SK-N-SH treated with all-trans-retinoic acid at 6 μM for 48 hours (cell line): ENCODE data around the gene ZC3H10.
A peak's percentile ranks its signal among the peaks of the same experiment; 100 is the strongest.
"Not testable (repeated sequence)": the region's sequence is repeated elsewhere in the genome, so short reads cannot be mapped to it uniquely, and the experiment has no call there.

Source experiments
- ATAC-seq: fragments of 200-7000 bp; cut with Tn5 transposase; 3 replicates; pipeline ENCODE4 v1.9.1; 2020; ENCODE audit warnings: mild to moderate bottlenecking, moderate library complexity
- ARNTL ChIP-seq: fragments of 450-650 bp; formaldehyde crosslinking; IDR thresholded peaks from 2 replicates; pipeline ENCODE4 v1.5.0; 2020; ENCODE audit warnings: low read depth, mild to moderate bottlenecking, moderate library complexity, borderline replicate concordance
- ESRRG ChIP-seq: fragments of 250-450 bp; sonication (Bioruptor Pico); IDR thresholded peaks from 2 replicates; pipeline ENCODE4 v1.6.1; 2021; ENCODE audit warnings: mild to moderate bottlenecking
- ISL1 ChIP-seq: fragments of 250-450 bp; sonication (Bioruptor Pico); IDR thresholded peaks from 2 replicates; pipeline ENCODE4 v2.1.2; 2022; ENCODE audit warnings: mild to moderate bottlenecking, moderate library complexity
- OSR1 ChIP-seq: fragments of 250-450 bp; sonication (Bioruptor Pico); IDR thresholded peaks from 2 replicates; pipeline ENCODE4 v1.8.0; 2022; ENCODE audit warnings: moderate library complexity, mild to moderate bottlenecking, inconsistent platforms
- SNAI2 ChIP-seq: fragments of 250-450 bp; sonication (Bioruptor Pico); IDR thresholded peaks from 2 replicates; pipeline ENCODE4 v1.5.0; 2020; ENCODE audit warnings: mild to moderate bottlenecking, moderate library complexity
- TOX ChIP-seq: fragments of 250-450 bp; sonication (Bioruptor Pico); IDR thresholded peaks from 2 replicates; pipeline ENCODE4 v1.8.0; 2021; ENCODE audit warnings: mild to moderate bottlenecking, moderate library complexity, borderline replicate concordance
- ZC3H10 ChIP-seq: fragments of 250-450 bp; sonication (Bioruptor Pico); IDR thresholded peaks from 2 replicates; pipeline ENCODE4 v1.5.1; 2021; ENCODE audit warnings: mild to moderate bottlenecking, moderate library complexity
- ZFP3 ChIP-seq: fragments of 250-450 bp; sonication (Bioruptor Pico); IDR thresholded peaks from 2 replicates; pipeline ENCODE4 v1.5.0; 2020; ENCODE audit warnings: mild to moderate bottlenecking, moderate library complexity
- ZFP30 ChIP-seq: fragments of 450-650 bp; formaldehyde crosslinking; IDR thresholded peaks from 2 replicates; pipeline ENCODE4 v1.5.0; 2022; ENCODE audit warnings: mild to moderate bottlenecking, moderate library complexity
- ZNF565 ChIP-seq: fragments of 450-650 bp; formaldehyde crosslinking; conservative IDR thresholded peaks from 2 replicates; pipeline ENCODE4 v1.5.0; 2020; ENCODE audit warnings: low read depth, mild to moderate bottlenecking, moderate library complexity
- ZNF8 ChIP-seq: fragments of 450-650 bp; formaldehyde crosslinking; IDR thresholded peaks from 2 replicates; pipeline ENCODE4 v1.5.0; 2020; ENCODE audit warnings: mild to moderate bottlenecking, moderate library complexity
- TF ChIP-seq, protein P1 (sequence below): fragments of 250-450 bp; sonication (Bioruptor Pico); IDR thresholded peaks from 2 replicates; pipeline ENCODE4 v1.5.0; 2020; ENCODE audit warnings: mild to moderate bottlenecking, moderate library complexity
- TF ChIP-seq, protein P2 (sequence below): fragments of 250-450 bp; sonication (Bioruptor Pico); IDR thresholded peaks from 2 replicates; pipeline ENCODE4 v1.5.1; 2020; ENCODE audit warnings: low read depth, mild to moderate bottlenecking, moderate library complexity
- TF ChIP-seq, protein P3 (sequence below): fragments of 250-450 bp; sonication (Bioruptor Pico); IDR thresholded peaks from 2 replicates; pipeline ENCODE4 v1.5.1; 2021; ENCODE audit warnings: mild to moderate bottlenecking, moderate library complexity
- TF ChIP-seq, protein P4 (sequence below): fragments of 250-450 bp; sonication (Bioruptor Pico); IDR thresholded peaks from 2 replicates; pipeline ENCODE4 v1.8.0; 2020; ENCODE audit warnings: mild to moderate bottlenecking, moderate library complexity, borderline replicate concordance

Gene ZC3H10

DNA sequence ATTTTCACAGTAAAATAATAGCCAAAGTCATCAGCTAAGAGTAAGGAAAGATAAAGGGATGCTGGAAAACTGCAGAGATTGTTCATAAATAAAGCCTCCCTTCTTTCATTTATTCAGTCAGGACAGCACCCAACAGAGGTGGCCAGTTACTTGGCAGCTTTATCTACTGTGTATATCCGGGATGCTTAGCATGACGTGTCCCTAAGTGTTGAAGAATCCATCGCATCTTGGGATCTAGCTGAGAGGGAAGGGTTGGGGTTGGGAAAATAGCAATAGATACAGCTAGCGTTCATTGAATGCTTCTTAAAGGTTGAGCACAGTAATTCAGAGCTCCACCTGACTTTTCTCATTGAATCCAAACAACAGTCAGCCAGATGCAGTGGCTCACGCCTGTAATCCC, 43.7 kb upstream of the ZC3H10 start:
- TF ChIP-seq, protein P1, sequence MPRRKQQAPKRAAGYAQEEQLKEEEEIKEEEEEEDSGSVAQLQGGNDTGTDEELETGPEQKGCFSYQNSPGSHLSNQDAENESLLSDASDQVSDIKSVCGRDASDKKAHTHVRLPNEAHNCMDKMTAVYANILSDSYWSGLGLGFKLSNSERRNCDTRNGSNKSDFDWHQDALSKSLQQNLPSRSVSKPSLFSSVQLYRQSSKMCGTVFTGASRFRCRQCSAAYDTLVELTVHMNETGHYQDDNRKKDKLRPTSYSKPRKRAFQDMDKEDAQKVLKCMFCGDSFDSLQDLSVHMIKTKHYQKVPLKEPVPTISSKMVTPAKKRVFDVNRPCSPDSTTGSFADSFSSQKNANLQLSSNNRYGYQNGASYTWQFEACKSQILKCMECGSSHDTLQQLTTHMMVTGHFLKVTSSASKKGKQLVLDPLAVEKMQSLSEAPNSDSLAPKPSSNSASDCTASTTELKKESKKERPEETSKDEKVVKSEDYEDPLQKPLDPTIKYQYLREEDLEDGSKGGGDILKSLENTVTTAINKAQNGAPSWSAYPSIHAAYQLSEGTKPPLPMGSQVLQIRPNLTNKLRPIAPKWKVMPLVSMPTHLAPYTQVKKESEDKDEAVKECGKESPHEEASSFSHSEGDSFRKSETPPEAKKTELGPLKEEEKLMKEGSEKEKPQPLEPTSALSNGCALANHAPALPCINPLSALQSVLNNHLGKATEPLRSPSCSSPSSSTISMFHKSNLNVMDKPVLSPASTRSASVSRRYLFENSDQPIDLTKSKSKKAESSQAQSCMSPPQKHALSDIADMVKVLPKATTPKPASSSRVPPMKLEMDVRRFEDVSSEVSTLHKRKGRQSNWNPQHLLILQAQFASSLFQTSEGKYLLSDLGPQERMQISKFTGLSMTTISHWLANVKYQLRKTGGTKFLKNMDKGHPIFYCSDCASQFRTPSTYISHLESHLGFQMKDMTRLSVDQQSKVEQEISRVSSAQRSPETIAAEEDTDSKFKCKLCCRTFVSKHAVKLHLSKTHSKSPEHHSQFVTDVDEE (CRISPR knock-in tag): no peak
- TF ChIP-seq ZFP3 (CRISPR knock-in tag) (no peak), TOX (CRISPR knock-in tag) (no peak)
- no peak for ATAC-seq

DNA sequence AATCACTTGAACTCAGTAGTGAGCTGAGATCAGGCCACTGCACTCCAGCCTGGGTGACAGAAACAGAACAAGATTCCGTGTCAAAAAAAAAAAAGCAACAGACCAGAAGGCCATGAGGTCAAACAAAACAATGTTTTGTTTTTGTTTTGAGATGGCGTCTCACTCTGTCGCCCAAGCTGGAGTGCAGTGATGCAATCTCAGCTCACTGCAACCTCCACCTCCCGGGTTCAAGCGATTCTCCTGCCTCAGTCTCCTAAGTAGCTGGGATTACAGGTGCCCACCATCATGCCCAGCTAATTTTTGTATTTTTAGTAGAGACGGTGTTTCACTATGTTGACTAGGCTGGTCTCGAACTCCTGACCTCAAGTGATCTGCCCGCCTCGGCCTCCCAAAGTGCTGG, 40.1 kb upstream of the ZC3H10 start:
- not testable (repeated sequence) for ATAC-seq

DNA sequence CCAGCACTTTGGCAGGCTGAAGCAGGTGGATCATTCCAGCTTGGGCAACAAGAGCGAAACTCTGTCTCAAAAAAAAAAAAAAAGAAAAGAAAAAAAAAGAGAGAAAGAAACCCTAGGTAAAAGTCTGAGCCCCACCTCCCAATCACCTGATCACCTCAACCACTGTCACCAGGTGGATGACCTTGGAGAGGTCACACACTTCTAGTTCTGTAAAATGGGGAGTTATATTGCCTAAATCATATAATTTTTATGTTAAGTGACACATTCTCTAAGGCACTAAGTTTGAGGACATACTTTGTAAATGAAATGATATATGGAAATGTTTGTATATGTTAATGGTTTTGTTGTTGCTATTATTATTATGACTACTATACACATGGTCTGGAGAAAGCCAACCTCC, 39.6 kb upstream of the ZC3H10 start:
- no peak for TF ChIP-seq ZFP30 (CRISPR knock-in tag)
- TF ChIP-seq, protein P2, sequence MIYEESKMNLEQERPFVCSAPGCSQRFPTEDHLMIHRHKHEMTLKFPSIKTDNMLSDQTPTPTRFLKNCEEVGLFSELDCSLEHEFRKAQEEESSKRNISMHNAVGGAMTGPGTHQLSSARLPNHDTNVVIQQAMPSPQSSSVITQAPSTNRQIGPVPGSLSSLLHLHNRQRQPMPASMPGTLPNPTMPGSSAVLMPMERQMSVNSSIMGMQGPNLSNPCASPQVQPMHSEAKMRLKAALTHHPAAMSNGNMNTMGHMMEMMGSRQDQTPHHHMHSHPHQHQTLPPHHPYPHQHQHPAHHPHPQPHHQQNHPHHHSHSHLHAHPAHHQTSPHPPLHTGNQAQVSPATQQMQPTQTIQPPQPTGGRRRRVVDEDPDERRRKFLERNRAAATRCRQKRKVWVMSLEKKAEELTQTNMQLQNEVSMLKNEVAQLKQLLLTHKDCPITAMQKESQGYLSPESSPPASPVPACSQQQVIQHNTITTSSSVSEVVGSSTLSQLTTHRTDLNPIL (CRISPR knock-in tag): no peak
- no peak for TF ChIP-seq ZNF8 (CRISPR knock-in tag)
- TF ChIP-seq OSR1 (CRISPR knock-in tag): no peak
- TF ChIP-seq TOX (CRISPR knock-in tag): no peak
- TF ChIP-seq ZNF565 (CRISPR knock-in tag): no peak
- no peak for TF ChIP-seq ZC3H10 (CRISPR knock-in tag)
- no peak for TF ChIP-seq ARNTL (CRISPR knock-in tag)
- TF ChIP-seq, protein P3, sequence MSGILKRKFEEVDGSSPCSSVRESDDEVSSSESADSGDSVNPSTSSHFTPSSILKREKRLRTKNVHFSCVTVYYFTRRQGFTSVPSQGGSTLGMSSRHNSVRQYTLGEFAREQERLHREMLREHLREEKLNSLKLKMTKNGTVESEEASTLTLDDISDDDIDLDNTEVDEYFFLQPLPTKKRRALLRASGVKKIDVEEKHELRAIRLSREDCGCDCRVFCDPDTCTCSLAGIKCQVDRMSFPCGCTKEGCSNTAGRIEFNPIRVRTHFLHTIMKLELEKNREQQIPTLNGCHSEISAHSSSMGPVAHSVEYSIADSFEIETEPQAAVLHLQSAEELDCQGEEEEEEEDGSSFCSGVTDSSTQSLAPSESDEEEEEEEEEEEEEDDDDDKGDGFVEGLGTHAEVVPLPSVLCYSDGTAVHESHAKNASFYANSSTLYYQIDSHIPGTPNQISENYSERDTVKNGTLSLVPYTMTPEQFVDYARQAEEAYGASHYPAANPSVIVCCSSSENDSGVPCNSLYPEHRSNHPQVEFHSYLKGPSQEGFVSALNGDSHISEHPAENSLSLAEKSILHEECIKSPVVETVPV: no peak
- TF ChIP-seq ZFP3 (CRISPR knock-in tag): no peak
- TF ChIP-seq, all 23 proteins: peak for 0
- no peak for ATAC-seq

DNA sequence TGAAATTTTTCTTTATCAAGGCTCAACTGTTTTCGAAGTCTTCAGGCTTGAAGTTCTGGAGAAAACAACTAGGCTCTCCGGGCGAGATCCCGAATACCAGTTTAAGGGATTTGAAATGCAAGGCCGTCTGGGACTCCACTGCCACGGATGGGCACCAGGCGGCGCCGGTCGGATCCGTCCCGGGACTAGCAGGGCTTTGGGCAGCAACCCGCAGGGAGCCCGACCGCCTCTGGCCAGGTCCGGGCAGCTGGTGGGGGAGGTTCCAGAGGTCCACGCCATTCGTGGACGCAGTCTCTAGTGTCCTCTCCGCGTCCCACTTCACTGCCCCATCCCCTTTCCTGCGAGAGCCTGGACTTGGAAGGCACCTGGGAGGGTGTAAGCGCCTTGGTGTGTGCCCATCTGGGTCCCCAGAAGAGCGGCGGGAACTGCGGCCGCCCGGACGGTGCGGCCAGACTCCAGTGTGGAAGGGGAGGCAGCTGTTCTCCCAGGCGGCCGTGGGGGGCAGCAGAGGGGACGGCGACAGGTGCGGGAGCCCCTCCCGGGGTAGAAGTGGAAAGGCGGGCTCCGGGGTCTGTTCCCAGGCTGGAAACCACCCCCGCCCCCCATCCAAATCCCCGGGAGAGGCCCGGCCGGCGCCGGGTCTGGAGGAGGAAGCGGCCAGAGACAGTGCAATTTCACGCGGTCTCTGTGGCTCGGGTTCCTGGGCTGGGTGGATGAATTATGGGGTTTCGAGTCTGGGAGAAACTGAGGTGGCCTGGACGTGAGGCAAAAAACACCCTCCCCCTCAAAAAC, 38.9 kb upstream of the ZC3H10 start:
- peak; percentile 98 for TF ChIP-seq SNAI2 (CRISPR knock-in tag)
- no peak for TF ChIP-seq ISL1 (CRISPR knock-in tag)
- no peak for TF ChIP-seq ZNF8 (CRISPR knock-in tag)
- TF ChIP-seq, protein P1 (CRISPR knock-in tag): 0 out of 2 replicates have a peak, but pooled peaks have one; percentile 40
- ATAC-seq: peak; percentile 94

DNA sequence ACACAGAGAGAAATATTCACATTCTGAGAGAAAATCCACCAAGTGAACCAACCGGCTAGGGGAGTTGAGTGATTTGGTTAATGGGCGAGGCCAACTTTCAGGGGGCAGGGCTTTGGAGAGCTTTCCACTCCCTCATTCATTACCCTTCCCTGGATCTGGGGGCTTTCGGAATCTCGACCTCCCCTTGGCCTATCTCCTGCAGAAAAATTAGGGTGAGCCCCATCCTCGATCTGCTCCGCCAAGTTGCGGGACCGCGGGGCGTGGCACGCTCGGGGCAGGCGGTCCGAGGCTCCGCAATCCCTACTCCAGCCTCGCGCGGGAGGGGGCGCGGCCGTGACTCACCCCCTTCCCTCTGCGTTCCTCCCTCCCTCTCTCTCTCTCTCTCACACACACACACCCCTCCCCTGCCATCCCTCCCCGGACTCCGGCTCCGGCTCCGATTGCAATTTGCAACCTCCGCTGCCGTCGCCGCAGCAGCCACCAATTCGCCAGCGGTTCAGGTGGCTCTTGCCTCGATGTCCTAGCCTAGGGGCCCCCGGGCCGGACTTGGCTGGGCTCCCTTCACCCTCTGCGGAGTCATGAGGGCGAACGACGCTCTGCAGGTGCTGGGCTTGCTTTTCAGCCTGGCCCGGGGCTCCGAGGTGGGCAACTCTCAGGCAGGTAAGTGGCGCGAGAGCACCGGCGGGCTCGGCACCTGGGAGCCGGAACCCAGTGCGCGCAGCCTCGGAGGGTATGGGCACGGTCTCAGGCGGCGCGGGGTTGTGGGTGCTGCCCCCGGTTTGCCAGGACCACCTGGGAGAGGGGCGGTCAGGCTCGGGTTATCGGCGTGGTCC, 38.1 kb upstream of the ZC3H10 start, which contains the start of gene ERBB3:
Gene ERBB3 (plus strand): TSS at position 443 of the 833 bp plus-strand sequence. CDS start 136 bp downstream, at position 579.
- ATAC-seq: peak; percentile 80

More for the DNA sequence above, 38.1 kb upstream of the ZC3H10 start, which contains the start of gene ERBB3:
- TF ChIP-seq ZC3H10 (CRISPR knock-in tag): no peak
- TF ChIP-seq, protein P4, sequence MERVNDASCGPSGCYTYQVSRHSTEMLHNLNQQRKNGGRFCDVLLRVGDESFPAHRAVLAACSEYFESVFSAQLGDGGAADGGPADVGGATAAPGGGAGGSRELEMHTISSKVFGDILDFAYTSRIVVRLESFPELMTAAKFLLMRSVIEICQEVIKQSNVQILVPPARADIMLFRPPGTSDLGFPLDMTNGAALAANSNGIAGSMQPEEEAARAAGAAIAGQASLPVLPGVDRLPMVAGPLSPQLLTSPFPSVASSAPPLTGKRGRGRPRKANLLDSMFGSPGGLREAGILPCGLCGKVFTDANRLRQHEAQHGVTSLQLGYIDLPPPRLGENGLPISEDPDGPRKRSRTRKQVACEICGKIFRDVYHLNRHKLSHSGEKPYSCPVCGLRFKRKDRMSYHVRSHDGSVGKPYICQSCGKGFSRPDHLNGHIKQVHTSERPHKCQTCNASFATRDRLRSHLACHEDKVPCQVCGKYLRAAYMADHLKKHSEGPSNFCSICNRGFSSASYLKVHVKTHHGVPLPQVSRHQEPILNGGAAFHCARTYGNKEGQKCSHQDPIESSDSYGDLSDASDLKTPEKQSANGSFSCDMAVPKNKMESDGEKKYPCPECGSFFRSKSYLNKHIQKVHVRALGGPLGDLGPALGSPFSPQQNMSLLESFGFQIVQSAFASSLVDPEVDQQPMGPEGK (CRISPR knock-in tag): peak; percentile 70; the same call in 1 of the 2 replicates
- TF ChIP-seq ESRRG (CRISPR knock-in tag): no peak
- no peak for TF ChIP-seq ISL1 (CRISPR knock-in tag)
